Activated gamma-delta T cell (primary cell): ENCODE results near the gene TMPRSS11F.
"Not testable (repeated sequence)": the region's sequence is repeated elsewhere in the genome, so short reads cannot be mapped to it uniquely, and the experiment has no call there.

Experiments
- DNase-seq: peaks from one replicate; lab custom pipeline; 2025; lab: John Stamatoyannopoulos, UW
- total RNA-seq, 2 donors: gene quantifications; one replicate each; lab custom pipeline; 2026; lab: John Stamatoyannopoulos, UW

TMPRSS11F gene
- 0 reads per million in 2 donors for total RNA-seq

- no peak for DNase-seq
Measured at GRCh38 chr4:68129793-68130192, at the start of gene TMPRSS11F. TMPRSS11F (minus strand) TSS chr4:68129869; CDS start chr4:68129820, 49 bp downstream.

- DNase-seq: no peak
Measured at GRCh38 chr4:68176904-68177303, 47.2 kb upstream of the TMPRSS11F start.

DNA sequence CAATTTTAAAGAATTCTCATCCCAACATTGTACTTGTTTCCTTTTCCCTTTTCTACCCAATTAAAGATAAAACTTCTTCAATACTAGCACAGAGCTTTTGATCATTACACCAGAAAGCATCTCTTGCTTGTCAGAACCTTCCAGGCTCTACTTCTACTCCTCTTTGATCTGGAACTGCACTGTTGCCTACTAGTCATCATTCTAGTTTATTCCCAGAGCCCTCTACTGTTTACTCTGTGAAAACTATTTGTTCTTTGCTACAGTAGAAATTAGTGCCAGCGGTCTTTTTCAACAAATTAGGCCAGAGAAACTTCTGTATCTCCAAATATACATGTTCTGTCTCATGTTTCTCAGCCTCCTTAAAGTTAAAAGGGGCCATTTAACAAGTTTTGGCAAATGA lies 46.8 kb upstream of the TMPRSS11F start:
- DNase-seq: no peak

DNA sequence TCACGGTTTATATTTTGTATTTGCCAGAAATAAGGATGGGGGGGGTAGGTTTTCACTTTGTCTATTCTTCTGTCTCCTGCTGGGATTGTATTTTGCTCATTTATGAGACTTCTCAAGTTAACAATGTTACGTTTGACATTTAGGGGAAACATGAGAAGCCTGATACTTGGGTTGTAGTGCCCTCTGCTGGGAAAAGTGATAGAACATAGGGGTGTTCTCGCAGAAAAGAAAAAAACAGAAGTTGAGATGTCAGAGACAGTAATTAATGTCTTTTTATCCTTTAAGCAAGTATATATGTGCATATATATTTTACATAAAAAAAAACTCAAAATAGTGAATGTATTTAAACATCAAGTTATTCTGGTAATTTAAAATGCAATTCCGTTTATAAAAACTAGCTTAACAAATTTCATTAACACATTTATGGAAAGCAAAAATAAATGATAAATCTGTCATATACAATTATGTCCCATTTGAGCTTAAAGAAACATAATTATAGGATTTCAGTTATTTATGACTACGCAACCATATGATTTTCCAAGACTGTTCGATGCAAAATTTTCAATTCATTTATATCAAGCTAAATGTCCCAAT lies 46.0 kb upstream of the TMPRSS11F start:
- no peak for DNase-seq

DNA sequence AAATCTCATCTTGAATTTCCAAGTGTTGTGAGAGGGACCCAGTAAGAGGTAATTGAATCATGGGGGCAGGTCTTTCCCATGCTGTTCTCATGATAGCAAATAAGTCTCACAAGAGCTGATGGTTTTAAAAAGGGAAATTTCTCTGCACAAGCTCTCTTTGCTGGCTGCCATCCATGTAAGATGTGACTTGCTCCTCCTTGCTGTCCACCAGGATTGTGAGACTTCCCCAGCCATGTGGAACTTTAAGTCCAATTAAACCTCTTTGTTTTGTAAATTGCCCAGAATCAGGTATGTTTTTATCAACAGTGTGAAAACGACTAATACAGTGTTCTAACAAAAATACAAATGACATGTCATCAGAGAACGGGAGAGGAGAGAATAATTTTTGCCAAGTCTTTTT lies 44.7 kb upstream of the TMPRSS11F start:
- DNase-seq: not testable (repeated sequence)

GRCh38 chr4:68172147-68172546 lies 42.5 kb upstream of the TMPRSS11F start:
- not testable (repeated sequence) for DNase-seq

- no peak for DNase-seq
Measured at GRCh38 chr4:68167706-68168105, 38.0 kb upstream of the TMPRSS11F start.

- no peak for DNase-seq
Measured at GRCh38 chr4:68167166-68167565, 37.5 kb upstream of the TMPRSS11F start.

- no peak for DNase-seq
Measured at GRCh38 chr4:68163754-68164153, 34.1 kb upstream of the TMPRSS11F start.

GRCh38 chr4:68162196-68162595 lies 32.5 kb upstream of the TMPRSS11F start:
- DNase-seq: no peak

GRCh38 chr4:68152411-68152810 lies 22.7 kb upstream of the TMPRSS11F start:
- no peak for DNase-seq

GRCh38 chr4:68148800-68149685 lies 19.4 kb upstream of the TMPRSS11F start:
- DNase-seq: no peak

DNA sequence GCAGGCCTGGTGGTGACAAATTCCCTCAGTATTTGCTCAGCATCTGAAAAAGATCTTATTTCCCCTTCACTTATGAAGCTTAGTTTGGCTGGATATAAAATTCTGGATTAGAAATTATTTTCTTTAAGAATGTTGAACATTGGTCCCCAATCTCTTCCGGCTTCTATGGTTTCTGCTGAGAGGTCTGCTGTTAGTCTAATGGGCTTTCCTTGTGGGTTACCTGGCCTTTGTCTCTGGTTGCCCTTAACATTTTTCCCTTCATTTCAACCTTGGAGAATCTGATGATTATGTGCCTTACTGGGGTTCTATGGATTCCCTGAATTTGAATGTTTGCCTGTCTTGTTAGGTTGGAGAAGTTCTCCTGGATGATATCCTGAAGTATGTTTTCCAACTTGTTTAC lies 17.4 kb upstream of the TMPRSS11F start:
- DNase-seq: no peak

DNA sequence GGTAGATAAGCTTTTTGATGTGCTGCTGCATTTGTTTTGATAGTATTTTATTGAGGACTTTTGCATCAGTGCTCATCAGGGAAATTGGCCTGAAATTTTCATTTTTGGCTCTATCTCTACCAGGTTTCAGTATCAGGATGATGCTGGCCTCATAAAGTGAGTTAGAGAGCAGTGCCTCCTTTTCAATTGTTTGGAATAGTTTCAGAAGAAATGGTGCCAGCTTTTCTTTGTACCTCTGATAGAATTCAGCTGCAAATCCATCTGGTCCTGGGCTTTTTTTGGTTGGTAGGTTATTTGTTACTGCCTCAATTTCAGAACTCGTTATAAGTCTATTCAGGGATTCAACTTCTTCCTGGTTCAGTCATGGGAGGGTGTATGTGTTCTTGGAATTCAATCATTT lies 15.6 kb upstream of the TMPRSS11F start:
- no peak for DNase-seq

DNA sequence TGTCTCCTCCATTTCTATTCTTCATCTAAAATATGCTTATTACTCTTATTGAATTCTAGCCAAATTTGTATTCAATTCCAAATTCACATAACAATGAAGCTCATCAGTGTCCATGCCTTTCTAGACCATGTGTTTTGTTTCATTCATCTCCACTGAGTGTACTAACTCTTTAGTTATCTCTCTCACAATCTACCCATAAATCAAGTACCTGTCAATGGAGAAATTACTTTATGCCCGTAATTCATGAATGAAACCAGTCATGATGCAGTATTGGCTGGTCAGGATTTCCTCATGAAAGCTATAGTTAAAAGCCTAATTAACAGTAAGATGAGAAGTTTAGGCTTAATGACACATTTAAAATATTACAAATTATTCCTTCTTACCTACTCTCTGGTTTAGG lies 12.2 kb upstream of the TMPRSS11F start:
- DNase-seq: no peak

DNA sequence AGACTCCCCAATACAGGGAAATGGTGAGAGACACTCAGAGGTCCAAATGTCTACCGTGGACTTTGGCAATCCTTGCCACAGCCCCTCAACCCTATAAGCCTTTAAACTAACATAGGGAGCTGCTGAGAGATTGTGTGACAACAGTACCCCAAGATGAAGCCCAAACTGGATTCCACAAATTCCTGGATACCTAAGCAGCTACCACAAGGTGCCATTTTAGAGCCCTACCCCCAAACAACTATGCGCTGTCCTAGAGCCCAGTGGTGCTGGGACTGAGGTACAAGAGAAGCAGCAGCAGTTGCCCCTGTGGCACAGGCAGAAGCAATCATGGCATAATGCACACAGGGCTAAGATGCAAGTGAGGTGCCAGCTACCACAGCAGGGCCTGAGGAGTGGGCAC lies 2.7 kb upstream of the TMPRSS11F start:
- DNase-seq: no peak

DNA sequence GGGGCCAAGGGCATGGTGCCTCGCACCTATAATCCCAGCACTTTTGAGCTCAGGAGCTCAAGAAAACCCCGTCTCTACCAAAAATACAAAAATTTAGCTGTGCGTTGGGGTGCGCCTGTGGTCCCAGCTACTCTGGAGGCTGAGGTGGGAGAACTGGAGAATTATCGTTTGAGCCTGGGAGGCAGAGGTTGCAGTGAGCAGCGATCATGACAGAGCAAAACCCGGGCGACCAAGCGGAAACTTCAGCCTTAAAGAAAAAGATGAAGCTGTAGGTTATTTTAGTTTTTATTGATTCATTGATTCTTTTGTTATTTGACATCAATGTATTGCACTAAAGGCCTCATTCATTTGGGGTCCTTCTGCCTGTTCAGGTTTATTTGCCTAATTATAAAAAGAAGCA lies 5.4 kb downstream of the TMPRSS11F start:
- no peak for DNase-seq

- DNase-seq: no peak
Measured at GRCh38 chr4:68123525-68123924, 6.1 kb downstream of the TMPRSS11F start.

DNA sequence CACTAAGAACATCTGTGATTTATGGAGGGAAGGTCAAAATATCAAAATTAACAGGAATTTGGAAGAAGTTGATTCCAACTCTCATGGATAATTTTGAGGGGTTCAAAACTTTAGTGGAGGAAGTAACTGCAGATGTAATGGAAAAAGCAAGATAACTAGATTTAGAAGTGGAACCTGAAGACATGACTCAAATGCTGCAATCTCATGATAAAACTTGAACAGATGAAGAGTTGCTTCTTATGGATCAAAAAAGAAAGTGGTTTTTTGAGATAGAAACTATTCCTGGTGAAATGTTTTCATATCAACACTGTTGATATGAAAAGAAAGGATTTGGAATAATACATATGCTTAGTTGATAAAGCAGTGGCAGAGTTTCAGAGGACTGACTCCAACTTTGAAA lies 9.7 kb downstream of the TMPRSS11F start:
- DNase-seq: no peak

DNA sequence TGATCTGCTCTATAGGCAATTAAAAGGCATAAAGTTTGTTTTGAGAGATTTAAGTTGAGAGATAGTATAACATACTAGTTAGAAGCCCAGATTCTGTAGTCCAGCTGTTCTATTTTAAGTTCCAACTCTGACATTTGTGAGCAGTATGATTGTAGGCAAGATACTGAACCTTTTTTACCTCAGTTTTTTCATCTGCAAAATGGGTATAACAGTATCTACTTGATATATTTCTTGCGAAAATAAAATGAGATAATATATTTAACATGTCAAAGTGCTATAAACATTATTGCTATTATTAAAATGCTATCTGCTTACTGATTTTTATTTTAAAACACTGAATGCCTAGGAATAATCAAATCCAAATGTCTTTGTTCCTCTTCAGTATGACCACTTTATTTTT lies 19.2 kb downstream of the TMPRSS11F start:
- DNase-seq: no peak

DNA sequence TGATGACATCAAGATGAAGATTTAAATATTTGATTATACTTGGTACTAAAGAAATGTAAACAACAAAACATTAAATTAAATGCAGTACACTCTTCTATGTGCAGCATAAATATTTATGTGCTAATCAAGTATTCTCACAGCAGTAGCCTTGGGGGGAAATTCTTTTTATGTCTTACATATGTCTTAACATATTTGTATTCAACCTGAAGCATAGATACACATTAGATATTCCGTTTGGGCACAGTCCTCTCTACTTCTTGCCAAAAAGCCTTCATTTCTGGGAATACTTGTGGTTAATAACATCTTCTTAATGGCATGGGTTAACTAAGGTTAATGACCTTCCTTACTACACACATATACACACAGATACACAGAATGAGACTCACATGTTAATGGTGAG lies 19.8 kb downstream of the TMPRSS11F start:
- no peak for DNase-seq

DNA sequence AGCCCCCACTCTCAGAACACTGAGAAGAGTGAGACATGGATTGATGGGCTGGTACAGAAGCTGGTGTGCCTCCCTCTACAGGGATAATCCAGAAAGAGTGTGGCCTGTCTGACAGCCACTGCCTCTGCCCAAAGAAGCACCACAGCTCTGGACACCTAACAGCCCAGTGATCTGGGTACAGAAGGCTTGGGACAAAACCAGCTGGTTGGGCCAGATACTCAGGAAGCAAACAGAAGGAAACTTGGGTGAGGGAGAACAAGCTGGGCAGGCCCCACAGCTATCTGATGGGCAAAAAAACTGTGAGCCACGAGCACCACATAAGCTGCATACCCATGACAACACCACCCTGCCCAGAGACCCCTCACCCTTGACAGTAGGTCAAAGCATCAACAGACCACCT lies 46.9 kb downstream of the TMPRSS11F start:
- no peak for DNase-seq

DNA sequence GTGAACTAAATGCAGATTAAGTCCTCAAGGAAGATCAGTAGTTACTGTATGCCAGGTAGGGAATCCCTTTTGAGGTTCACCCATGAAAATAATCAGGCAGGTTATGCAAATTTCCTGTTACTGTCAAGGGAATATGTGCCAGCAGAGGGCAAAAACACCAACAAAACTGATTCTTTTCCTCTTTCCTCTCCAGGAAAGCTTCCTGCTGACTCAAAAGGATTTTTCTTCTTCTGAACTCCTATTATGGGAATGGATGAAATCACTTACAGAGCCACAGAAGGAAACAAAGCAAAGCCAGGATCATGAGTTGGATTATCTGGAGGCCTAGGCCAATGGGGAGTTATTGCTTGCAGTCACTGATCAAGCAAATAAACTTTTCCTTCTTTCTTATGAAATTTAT lies 49.7 kb downstream of the TMPRSS11F start:
- DNase-seq: no peak
